Effector memory CD8-positive, alpha-beta T cell (primary cell): Measurements from ENCODE around the gene ARID2.

Experiments
- ATAC-seq: fragments of 150-1000 bp; cut with Tn5 transposase; replicated peaks from 2 replicates; pipeline ENCODE4 v1.10.0; 2021; ENCODE audit warnings: mild to moderate bottlenecking, moderate library complexity
- DNase-seq, 3 experiments: peaks; one replicate each; pipeline ENCODE4 v3.0.0; 2021
- H3K27ac Mint-ChIP-seq, 2 donors: one replicate each; pipeline ENCODE4 v1.8.0; 2022; ENCODE audit warnings: mild to moderate bottlenecking in 2 of 2, mixed read lengths in 2 of 2, moderate library complexity in 2 of 2
- H3K27me3 Mint-ChIP-seq, 2 donors: one replicate each; pipeline ENCODE4 v1.8.0; 2022; ENCODE audit warnings: mixed read lengths in 2 of 2
- H3K36me3 Mint-ChIP-seq: one replicate; pipeline ENCODE4 v1.8.0; 2022; ENCODE audit warnings: mild to moderate bottlenecking, moderate library complexity, mixed read lengths; ENCODE audit not compliant: insufficient read depth
- H3K4me1 Mint-ChIP-seq, 2 donors: one replicate each; pipeline ENCODE4 v1.8.0; 2022; ENCODE audit warnings: low read depth in 2 of 2, mixed read lengths in 2 of 2
- H3K4me3 Mint-ChIP-seq, 2 donors: one replicate each; pipeline ENCODE4 v1.8.0; 2022; ENCODE audit warnings: mild to moderate bottlenecking in 2 of 2, mixed read lengths in 2 of 2, moderate library complexity in 2 of 2
- H3K9me3 Mint-ChIP-seq, 2 donors: one replicate each; pipeline ENCODE4 v1.8.0; 2022; ENCODE audit warnings: mixed read lengths in 2 of 2

ARID2 gene

DNA sequence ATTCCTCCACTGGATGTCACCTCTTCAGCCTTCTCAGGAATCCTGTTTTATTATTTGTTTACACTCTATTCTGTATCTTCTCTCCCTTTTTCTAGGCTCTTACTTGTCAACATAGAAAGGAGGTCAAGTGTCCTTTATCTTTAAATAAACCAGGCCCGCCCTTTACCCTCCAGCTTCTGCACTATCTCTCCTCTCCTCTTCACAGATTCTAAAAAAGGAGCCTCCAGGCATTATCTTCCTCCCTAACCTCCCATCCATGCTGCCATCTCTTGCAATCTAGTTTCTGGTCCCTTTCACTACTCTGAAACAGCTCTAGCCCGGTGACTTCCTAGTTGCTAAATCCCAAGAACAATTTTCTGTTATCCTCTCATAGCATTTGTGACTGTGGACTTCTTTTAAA, 24.1 kb upstream of the ARID2 start:
- Mint-ChIP-seq H3K36me3 (no peaks in the 10 kb centered on the region), H3K4me1 (peaks cover 0 to 7% of the 10 kb centered on the region in 2 donors), H3K27ac (no peak overlapping the region), H3K9me3 (peaks cover 0 to 2% of the 10 kb centered on the region in 2 donors), H3K4me3 (no peak overlapping the region), H3K27me3 (no peaks in the 10 kb centered on the region)
- DNase-seq: no peak
- ATAC-seq: no peak

DNA sequence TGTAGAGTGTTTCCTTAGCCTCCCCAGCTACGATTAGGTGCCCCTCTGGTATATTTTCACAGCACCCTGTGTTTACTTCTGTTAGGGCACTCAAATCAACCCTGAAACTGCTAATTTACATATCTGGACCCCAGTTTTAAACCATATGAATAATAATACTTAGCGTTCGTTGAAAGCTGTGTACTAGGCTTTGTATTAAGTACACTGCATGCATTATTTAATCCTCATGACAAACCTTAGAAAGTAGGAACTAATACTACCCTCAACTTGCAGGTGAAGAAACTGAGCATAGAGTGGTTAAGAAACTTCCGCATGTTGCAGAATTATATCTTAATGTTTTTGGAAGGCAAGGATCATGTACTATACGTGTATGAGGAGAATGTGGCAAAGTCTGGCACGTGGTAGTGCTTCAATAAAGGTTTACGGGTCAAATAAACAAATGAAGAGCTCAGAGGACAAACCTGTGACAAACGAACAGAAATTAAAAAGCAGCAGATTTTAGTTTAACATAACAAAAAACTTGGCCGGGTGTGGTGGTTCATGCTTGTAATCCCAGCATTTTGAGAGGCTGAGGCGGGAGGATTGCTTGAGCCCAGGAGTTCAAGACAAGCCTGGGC, 22.2 kb upstream of the ARID2 start:
- peaks cover under 1 to 7% of the 10 kb centered on the region in 2 donors for H3K4me1 Mint-ChIP-seq
- no peaks in the 10 kb centered on the region for H3K9me3 Mint-ChIP-seq
- no peak overlapping the region for H3K4me3 Mint-ChIP-seq
- H3K27ac Mint-ChIP-seq: no peak overlapping the region
- no peaks in the 10 kb centered on the region for H3K36me3 Mint-ChIP-seq
- ATAC-seq: no peak
- H3K27me3 Mint-ChIP-seq: no peaks in the 10 kb centered on the region
- DNase-seq: no peak

DNA sequence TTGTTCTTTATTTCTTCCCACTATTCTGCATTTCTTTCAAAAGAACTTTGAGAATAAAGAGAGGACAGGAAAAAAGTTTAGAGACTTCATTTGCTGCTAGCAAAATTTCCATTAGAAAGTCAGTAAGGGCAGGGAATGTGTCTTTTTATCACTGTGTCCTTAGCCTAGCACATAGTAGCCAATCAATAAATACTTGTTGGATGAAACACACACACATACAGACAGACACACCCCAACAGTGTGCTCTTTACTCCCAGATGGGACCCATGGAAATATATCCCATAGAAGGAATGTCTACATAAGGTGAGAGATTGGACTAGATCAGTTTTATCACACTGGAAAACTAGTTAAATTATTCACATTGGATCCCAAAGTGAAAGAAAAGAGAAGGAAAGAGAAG, 21.1 kb upstream of the ARID2 start:
- ATAC-seq (no peak), DNase-seq (no peak)
- no peak overlapping the region for H3K4me3 Mint-ChIP-seq
- H3K36me3 Mint-ChIP-seq: no peaks in the 10 kb centered on the region
- H3K27me3 Mint-ChIP-seq: no peaks in the 10 kb centered on the region
- H3K9me3 Mint-ChIP-seq: no peaks in the 10 kb centered on the region
- H3K4me1 Mint-ChIP-seq: peaks cover 4 to 7% of the 10 kb centered on the region in 2 donors
- H3K27ac Mint-ChIP-seq: no peak overlapping the region

DNA sequence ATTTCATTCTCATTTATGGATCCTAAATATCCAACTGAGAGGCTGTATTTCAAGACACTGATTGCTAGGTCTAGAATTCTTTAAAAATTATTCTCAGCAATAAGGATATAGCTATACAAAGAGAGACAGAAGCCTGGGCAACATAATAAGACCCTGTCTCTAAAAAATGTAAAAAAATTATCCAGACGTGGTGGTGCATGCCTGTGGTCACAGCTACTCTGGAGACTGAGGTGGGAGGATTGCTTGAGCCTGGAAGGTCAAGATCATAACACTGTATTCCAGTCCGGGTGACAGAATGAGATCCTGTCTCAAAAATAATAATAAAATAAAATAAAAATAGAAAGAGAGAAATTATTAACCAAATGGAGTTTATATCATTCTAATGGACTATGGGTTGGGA, 20.6 kb upstream of the ARID2 start:
- no peak for ATAC-seq
- Mint-ChIP-seq H3K36me3 (no peaks in the 10 kb centered on the region), H3K9me3 (no peaks in the 10 kb centered on the region), H3K4me3 (no peak overlapping the region), H3K27ac (no peak overlapping the region), H3K4me1 (peaks cover 8 to 11% of the 10 kb centered on the region in 2 donors), H3K27me3 (no peaks in the 10 kb centered on the region)
- no peak for DNase-seq

DNA sequence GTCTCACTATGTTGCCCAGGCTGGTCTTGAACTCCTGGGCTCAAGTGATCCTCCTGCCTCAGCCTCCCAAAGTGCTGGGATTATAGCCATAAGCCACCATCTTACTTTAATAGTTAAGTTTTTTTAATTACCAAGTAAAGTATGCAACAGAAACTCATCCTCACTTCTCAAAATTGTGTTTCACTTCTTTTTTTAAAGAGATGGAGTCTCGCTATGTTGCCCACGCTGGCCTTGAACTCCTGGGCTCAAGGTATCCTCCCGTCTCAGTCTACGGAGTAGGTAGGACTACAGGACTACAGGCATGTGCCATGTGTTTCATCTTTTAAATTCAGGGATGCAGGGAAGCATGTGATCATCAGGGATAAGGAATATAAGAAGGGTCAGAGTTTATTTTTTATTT, 17.2 kb upstream of the ARID2 start:
- DNase-seq (no peak), ATAC-seq (no peak)
- no peak overlapping the region for H3K4me3 Mint-ChIP-seq
- H3K27ac Mint-ChIP-seq: no peak overlapping the region
- H3K9me3 Mint-ChIP-seq: no peaks in the 10 kb centered on the region
- no peaks in the 10 kb centered on the region for H3K27me3 Mint-ChIP-seq
- H3K4me1 Mint-ChIP-seq: peaks cover 16 to 19% of the 10 kb centered on the region in 2 donors
- H3K36me3 Mint-ChIP-seq: no peaks in the 10 kb centered on the region

DNA sequence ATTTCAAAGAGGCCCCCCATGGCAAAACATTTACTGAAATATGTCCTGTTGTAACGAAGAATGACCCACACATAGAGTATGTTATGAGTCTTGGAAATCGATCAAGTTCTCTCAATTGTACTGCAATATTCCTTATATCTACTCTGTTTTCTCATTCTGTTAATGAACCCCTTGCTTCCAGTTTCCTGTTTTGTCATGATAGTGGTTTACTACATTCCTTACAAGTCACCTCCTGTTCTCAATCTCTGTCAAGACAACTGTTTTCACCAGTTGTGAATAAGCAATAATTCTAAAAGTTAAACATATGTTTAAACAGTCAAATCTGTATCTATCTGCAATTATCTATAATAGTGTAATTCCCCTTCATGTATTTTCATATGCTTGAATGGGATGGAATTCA, 16.4 kb upstream of the ARID2 start:
- H3K27ac Mint-ChIP-seq: no peak overlapping the region
- H3K36me3 Mint-ChIP-seq: no peaks in the 10 kb centered on the region
- H3K4me1 Mint-ChIP-seq: peaks cover 16 to 26% of the 10 kb centered on the region in 2 donors
- ATAC-seq (no peak), DNase-seq (no peak)
- no peaks in the 10 kb centered on the region for H3K9me3 Mint-ChIP-seq
- no peaks in the 10 kb centered on the region for H3K27me3 Mint-ChIP-seq
- no peak overlapping the region for H3K4me3 Mint-ChIP-seq

DNA sequence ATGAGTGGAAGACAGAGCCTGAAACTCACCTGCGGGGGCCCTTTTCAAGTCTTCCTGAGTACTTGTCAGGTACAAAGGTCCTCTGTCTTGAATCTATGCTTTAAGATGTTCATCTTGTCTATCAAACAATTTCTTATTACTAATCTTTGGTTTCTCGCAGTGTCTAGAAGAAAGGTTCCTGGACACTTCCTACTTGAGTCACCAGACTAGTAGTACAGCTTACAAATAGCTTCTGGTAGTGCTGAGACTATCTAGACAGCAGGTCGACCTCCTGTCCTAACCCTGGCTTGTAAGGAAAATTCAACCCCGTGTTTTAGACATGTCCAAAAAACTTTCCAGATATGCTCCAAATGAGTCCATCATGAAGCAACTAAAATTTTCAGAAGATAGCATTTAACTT, 11.2 kb upstream of the ARID2 start:
- peaks cover 27 to 73% of the 10 kb centered on the region in 2 donors for H3K4me1 Mint-ChIP-seq
- ATAC-seq: no peak

DNA sequence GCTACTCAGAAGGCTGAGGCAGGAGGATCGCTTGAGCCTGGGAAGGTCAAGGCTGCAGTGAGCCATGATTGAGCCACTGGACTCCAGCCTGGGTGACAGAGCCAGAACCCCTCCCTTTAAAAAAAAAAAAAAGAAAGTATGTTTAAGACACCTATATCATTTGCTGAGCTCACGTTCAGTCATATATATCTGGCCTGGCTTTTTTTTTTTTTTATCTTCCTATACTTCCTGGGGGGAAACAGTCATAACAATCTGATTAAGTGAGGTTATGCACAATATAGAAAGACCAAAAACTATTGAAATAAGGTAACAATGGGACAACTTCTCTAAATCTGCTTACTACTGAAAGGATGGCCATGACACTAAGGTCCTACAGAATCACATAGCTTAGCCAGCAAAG, 9.4 kb upstream of the ARID2 start:
- DNase-seq (no peak), ATAC-seq (no peak)
- no peaks in the 10 kb centered on the region for H3K27me3 Mint-ChIP-seq
- H3K9me3 Mint-ChIP-seq: no peaks in the 10 kb centered on the region
- no peak overlapping the region for H3K4me3 Mint-ChIP-seq
- peaks cover 20 to 68% of the 10 kb centered on the region in 2 donors for H3K4me1 Mint-ChIP-seq
- peak overlapping the region; percentile 44 for H3K27ac Mint-ChIP-seq
- H3K36me3 Mint-ChIP-seq: no peaks in the 10 kb centered on the region

More for the DNA sequence above, 11.2 kb upstream of the ARID2 start:
- H3K27ac Mint-ChIP-seq: peak overlapping the region; percentile 62 to 84
- no peaks in the 10 kb centered on the region for H3K27me3 Mint-ChIP-seq
- no peak for DNase-seq
- no peaks in the 10 kb centered on the region for H3K36me3 Mint-ChIP-seq
- no peaks in the 10 kb centered on the region for H3K9me3 Mint-ChIP-seq
- no peak overlapping the region for H3K4me3 Mint-ChIP-seq

DNA sequence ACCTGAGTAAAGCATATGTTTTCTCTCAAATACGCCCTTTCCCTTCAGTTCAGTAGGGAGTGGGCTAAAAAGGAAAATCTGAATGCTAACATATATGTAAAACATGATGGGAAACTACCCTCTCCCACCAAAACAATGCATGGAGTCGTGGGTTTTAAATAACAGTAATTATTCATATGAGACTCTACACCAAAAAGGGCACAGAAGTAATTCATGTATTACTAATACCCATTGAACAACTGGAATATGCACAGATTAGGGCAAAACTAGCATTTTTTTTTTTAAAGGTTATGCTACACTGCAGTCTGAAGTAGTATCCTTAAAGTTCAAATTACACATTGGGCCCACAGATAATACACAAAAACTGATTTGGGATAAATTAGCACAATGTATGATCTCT, 8.1 kb upstream of the ARID2 start:
- H3K9me3 Mint-ChIP-seq: no peaks in the 10 kb centered on the region
- no peaks in the 10 kb centered on the region for H3K27me3 Mint-ChIP-seq
- ATAC-seq: no peak
- no peak for DNase-seq
- H3K4me3 Mint-ChIP-seq: peak overlapping the region; percentile 22 to 57
- peaks cover under 1% of the 10 kb centered on the region for H3K36me3 Mint-ChIP-seq
- H3K4me1 Mint-ChIP-seq: peaks cover 21 to 75% of the 10 kb centered on the region in 2 donors
- H3K27ac Mint-ChIP-seq: no peak overlapping the region

DNA sequence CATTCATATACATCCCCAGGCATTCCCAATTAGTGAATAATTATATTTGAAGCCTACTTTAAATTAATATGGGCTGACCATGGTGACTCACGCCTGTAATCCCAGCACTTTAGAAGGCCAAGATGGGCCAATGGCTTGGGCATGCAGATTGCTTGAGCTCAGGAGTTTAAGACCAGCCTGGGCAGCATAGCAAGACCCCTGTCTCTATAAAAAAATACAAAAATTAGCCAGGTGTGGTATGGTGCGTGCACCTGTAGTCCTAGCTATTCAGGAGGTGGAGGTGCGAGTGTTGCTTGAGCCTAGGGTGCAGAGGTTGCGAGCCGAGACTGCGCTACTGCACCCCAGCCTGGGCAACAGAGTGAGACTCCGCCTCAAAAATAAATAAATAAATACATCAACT, 7.6 kb upstream of the ARID2 start:
- no peaks in the 10 kb centered on the region for H3K9me3 Mint-ChIP-seq
- DNase-seq: no peak
- H3K27ac Mint-ChIP-seq: peak overlapping the region in 1 of 2 donors; percentile 29
- no peaks in the 10 kb centered on the region for H3K27me3 Mint-ChIP-seq
- H3K36me3 Mint-ChIP-seq: peaks cover 6% of the 10 kb centered on the region
- no peak for ATAC-seq
- peak overlapping the region; percentile 22 to 57 for H3K4me3 Mint-ChIP-seq
- peaks cover 19 to 71% of the 10 kb centered on the region in 2 donors for H3K4me1 Mint-ChIP-seq

DNA sequence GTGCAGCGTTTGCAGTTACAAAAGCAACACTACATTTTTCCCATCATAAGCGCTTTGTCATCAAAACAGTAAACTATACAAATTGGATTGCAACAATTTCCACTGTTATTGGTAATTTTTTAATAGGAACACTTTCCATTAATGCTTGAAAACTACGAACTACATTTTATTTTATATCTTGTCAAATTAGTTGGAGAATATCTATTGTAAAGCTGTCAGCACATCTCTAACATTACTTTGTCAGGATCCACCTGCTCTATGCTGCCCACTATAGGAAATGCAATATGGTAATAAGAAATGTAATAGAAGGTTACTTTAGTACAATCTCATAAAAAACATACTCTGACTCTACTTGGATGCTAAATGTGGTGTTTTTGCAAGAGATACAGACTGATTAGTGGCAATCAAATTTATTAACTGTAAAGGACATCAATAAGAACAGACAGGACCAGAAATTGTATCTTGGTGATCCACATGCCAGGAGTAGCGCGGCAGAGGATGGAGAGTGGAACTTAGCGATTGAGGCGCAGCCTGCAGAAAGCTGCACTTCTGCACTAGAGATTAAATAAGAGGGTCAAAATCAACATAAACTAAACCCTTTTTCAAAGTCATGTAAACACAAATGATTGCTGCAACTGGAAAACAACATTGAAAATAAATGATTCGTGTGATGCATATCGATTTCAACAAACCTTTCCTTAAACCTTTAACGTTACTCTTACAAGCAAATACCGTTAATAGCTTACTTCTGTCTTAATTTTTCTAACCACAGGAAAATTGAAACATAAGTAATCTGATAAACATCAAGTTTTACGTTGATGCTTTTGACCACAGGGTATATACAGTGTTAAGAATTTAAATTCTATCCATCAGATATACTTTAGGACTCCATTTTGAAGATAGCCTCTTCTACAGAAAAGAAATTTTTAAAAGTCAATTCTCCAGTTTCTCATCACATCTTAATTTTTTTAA, 3.6 kb upstream of the ARID2 start:
- peak overlapping the region; percentile 90 to 100 for H3K4me3 Mint-ChIP-seq
- peaks cover 24 to 50% of the 10 kb centered on the region in 2 donors for H3K4me1 Mint-ChIP-seq
- H3K27ac Mint-ChIP-seq: peak overlapping the region; percentile 91 to 99
- DNase-seq: peak; percentile 26 to 35 (median 31)
- no peaks in the 10 kb centered on the region for H3K27me3 Mint-ChIP-seq
- ATAC-seq: no peak
- H3K9me3 Mint-ChIP-seq: no peaks in the 10 kb centered on the region
- H3K36me3 Mint-ChIP-seq: peaks cover 44% of the 10 kb centered on the region

DNA sequence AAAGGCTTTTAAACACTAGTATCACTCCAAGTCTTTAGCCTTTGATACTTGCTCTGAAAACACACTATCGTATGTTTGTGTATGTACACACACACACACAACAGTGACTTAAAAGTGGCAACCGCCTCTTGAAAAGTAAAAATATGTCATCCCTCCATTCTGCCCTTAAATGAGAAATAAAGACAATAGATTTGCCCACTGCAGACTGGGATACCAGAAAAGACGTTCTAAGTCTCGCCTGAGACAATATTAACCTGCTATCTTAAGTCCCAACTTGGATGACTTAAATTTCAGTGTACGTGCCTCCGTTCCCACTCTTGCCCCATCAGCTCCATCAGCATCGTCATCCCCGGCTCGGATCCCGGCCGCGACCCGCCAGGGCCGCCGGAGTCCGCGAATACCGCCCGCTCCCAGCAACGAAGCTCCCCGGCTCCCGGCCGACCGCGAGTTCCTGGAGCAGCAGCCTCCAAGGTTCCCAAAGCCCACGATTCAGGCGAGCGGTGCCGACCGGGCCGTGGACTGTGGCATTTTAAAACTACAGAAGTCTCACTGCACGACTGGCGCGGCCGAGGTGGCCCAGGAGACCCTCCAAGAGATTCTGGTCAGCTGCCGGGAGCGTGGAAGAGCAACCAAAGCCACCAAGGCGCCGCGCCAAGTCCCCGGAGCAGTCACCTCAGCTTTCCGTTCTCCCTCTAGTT, 2.8 kb upstream of the ARID2 start:
- ATAC-seq: no peak
- Mint-ChIP-seq H3K4me3 (peak overlapping the region; percentile 90 to 100), H3K9me3 (no peaks in the 10 kb centered on the region), H3K27me3 (no peaks in the 10 kb centered on the region), H3K27ac (peak overlapping the region; percentile 91 to 99), H3K4me1 (peaks cover 21 to 48% of the 10 kb centered on the region in 2 donors), H3K36me3 (peaks cover 45% of the 10 kb centered on the region)
- DNase-seq: peak in 1 of 3 experiments; percentile 23

DNA sequence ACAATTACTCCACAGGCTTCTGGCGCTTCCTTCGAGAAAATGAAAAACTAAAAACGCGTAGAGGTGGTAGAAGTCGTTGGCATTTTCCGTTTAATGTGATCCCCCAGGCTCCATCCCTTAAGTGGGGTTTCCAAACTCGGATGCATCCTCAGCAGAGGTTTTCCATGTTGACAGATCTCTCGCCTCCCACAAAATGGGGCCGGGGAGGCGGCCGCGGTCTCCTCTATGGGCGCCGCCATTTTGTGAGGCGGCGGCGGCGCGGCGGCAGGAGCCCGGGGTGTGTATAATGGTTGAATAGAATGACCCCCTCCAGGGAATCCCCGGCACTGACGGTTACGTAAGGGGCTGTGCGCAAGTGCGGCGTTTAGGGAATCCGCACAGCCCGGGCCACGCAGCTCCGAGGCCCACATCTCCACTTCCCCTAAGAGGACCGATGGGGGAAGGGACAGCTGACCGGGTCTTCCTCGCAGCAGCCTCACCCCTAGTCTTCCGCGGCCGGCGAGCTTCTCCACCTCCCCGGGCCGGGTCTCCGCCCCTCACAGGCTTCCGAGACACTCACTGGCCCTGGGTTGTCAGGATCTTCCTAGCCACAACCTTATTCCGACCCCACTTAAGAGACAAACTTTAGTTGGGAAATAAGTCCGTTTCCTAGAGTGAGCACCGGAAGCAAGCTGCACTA, 2.1 kb upstream of the ARID2 start:
- peak overlapping the region; percentile 91 to 99 for H3K27ac Mint-ChIP-seq
- no peaks in the 10 kb centered on the region for H3K9me3 Mint-ChIP-seq
- peaks cover 24 to 48% of the 10 kb centered on the region in 2 donors for H3K4me1 Mint-ChIP-seq
- peaks cover 45% of the 10 kb centered on the region for H3K36me3 Mint-ChIP-seq
- peak; percentile 54 for ATAC-seq
- no peaks in the 10 kb centered on the region for H3K27me3 Mint-ChIP-seq
- DNase-seq: peak; percentile 81 to 85 (median 82)
- peak overlapping the region; percentile 90 to 100 for H3K4me3 Mint-ChIP-seq
